COLO668 (cell line): ENCODE data around the gene PKD1.

Source experiments
- DNase-seq: peaks from one replicate; lab custom pipeline; 2025; ENCODE audit not compliant: unreplicated experiment; lab: John Stamatoyannopoulos, UW

PKD1 gene

GRCh38 chr16:2170587-2171435 is 35.1 kb upstream of the PKD1 start:
- no peak for DNase-seq

GRCh38 chr16:2170080-2170479 is 34.4 kb upstream of the PKD1 start:
- no peak for DNase-seq

- DNase-seq, result no peak
Observed at GRCh38 chr16:2167068-2167638, 31.5 kb upstream of the PKD1 start.

GRCh38 chr16:2166263-2167067 is 30.8 kb upstream of the PKD1 start:
- no peak for DNase-seq

- no peak for DNase-seq
Observed at GRCh38 chr16:2165861-2166260, 30.2 kb upstream of the PKD1 start.

GRCh38 chr16:2163211-2163881 is 27.6 kb upstream of the PKD1 start:
- DNase-seq, result peak; percentile 88

GRCh38 chr16:2162676-2163118 is 27.0 kb upstream of the PKD1 start:
- DNase-seq, result peak; percentile 55

GRCh38 chr16:2161911-2162310 is 26.2 kb upstream of the PKD1 start:
- no peak for DNase-seq

GRCh38 chr16:2160915-2161551 is 25.3 kb upstream of the PKD1 start:
- DNase-seq, result no peak

GRCh38 chr16:2159175-2159838 is 23.6 kb upstream of the PKD1 start:
- no peak for DNase-seq

GRCh38 chr16:2158262-2158638 is 22.6 kb upstream of the PKD1 start:
- no peak for DNase-seq

- DNase-seq, result peak; percentile 44
Observed at GRCh38 chr16:2157480-2158261, 22.0 kb upstream of the PKD1 start.

GRCh38 chr16:2156849-2157224 is 21.1 kb upstream of the PKD1 start:
- DNase-seq, result no peak

GRCh38 chr16:2155977-2156848 is 20.5 kb upstream of the PKD1 start:
- peak; percentile 28 for DNase-seq

- peak; percentile 100 for DNase-seq
Observed at GRCh38 chr16:2155091-2155950, 19.6 kb upstream of the PKD1 start, which contains the start of gene TRAF7. Gene TRAF7, plus strand, starts transcription at chr16:2155782. Its CDS starts 8,139 bp downstream, at chr16:2163921.

GRCh38 chr16:2154533-2155090 is 18.9 kb upstream of the PKD1 start:
- no peak for DNase-seq
